HG02885 (cell line): ENCODE measurements around the gene OSBPL9.
"Not testable (repeated sequence)": the region's sequence is repeated elsewhere in the genome, so short reads cannot be mapped to it uniquely, and the experiment has no call there.

Source experiments
- ATAC-seq: cut with Tn5 transposase; IDR thresholded peaks from one replicate; pipeline ENCODE4 v1.9.1; 2021; ENCODE audit warnings: mild to moderate bottlenecking; ENCODE audit not compliant: unreplicated experiment, poor library complexity

Gene OSBPL9

DNA sequence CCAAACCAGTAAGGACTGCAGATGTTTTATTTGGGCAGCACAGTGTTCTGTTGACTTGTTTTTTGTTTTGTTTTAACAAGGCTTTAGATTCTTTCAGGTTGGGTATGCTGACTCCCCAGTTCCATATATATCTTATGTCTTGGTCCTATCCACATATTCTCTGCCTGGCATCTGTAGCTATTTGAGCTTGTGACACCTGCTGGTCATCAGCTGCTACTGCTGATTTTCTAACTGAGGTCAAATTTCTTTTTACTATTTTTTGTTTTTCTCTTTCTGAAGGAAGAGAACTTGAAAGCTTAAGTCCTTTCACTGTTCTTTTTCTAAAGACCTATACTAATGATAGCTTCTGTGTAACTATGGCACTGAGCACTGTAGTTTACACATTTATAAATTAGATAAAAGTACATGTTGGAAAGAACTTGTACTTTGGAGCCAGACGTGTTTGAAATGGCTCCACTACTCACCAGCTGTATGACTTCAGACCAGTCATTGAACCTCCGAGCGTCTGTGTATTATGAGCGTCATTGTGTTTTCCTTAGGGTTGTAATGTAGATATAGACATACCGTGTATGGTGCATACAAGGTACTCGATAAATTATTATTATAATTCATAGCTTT lies 152.2 kb downstream of the OSBPL9 start:
- no peak for ATAC-seq

GRCh38 chr1:51776408-51776807 lies 159.5 kb downstream of the OSBPL9 start:
- no peak for ATAC-seq

GRCh38 chr1:51780927-51781326 lies 164.0 kb downstream of the OSBPL9 start:
- ATAC-seq: no peak

DNA sequence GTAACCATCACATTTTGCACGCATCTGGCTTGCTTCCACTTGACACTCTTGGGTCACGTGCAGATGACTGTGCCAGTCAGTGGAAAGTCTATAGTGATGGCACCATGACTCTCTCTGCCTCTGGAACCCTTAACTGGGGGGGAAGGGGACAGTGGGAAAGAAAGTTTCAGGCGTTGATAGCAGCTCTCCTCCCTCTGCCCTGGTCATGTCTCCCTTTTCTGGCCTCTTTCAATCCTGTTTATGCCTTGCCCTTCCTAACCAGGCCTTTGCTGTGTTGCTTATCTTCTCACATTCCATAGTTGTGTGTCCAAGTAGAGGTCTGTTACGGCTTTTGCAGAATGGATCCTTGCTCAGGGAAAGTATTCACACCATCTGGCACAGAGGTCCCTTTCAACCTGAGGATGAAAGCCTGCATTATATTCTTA lies 168.1 kb downstream of the OSBPL9 start:
- ATAC-seq: no peak

- no peak for ATAC-seq
Observed at GRCh38 chr1:51788938-51789337, 172.0 kb downstream of the OSBPL9 start.

DNA sequence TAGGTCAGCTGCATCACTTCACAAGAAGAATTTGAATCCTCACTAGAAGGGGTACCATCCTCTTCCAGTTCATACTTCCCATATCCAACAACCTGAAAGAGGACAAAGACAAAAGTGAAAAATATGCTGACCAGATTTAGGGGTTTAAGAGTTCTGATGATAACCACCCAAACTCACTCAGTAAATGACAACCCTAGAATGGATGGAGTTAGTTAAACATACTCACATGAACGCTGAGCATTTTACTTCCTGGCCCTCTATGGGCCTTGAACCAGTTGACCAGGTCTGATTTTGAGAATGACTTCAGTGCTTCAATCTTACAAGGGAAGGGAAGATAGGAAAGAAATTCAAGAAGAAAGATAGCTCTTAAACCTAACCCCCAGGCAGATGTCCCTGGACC lies 172.4 kb downstream of the OSBPL9 start:
- ATAC-seq: no peak

- ATAC-seq: no peak
Observed at GRCh38 chr1:51790385-51790784, 173.5 kb downstream of the OSBPL9 start.

- no peak for ATAC-seq
Observed at GRCh38 chr1:51791888-51792287, 175.0 kb downstream of the OSBPL9 start.

- ATAC-seq: no peak
Observed at GRCh38 chr1:51792864-51793263, 176.0 kb downstream of the OSBPL9 start.

DNA sequence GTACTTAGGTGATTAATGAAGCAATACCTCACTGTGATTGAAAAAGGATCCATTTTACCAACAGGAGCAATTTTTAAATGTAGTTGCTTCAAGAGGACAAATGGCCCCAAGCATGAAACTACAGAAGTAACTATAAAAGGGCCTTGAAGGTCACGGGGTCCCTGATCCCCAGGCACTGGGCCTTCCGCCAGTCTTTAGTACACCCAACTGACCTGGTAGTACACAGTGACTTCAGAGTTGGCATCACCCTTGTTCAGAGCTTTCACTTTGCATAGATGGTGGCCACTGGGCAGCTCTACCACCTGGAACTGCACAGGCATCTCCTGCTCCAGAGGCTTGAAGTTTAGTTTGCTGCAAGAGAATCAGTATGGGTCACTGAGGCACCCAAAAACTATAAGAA lies 177.4 kb downstream of the OSBPL9 start:
- no peak for ATAC-seq

DNA sequence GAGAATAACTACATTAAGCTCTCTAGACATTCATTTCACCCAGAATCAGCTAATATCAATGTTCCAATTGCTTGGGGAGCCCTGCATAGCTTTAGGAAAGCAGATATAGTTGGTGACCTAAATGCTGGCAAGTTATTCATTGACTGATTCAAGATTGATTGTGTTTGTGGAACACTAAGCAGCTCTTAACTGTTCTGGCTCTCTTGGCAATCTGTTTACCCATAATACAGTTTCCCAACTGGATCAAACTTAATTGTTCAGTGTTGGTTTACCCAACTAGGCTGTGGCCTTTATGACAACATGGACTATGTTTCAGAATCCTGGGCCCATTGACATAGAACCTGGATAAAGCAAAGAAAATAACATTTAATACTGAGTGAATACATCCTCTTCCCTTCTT lies 178.0 kb downstream of the OSBPL9 start:
- ATAC-seq: no peak

- ATAC-seq: no peak
Observed at GRCh38 chr1:51799372-51799771, 182.5 kb downstream of the OSBPL9 start.

DNA sequence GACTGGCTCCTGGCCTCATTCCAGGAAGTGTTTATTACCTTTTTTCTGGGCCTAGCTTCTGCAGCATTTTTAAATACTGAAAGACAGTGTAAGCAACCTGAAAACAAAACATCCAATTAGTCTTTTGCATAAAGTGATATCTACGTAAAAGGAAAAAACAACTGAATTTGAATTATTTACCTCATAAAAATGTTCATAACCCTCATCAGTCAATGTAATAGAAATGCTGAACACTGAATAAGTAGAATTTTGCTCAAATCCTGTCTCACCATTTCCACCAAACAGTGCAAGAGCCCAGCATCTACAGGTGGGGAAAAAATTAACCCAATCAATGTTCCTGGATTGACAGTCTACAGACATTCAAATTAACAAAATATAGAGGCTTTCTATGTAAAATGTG lies 197.6 kb downstream of the OSBPL9 start:
- ATAC-seq: no peak

- no peak for ATAC-seq
Observed at GRCh38 chr1:51818487-51818886, 201.6 kb downstream of the OSBPL9 start.

DNA sequence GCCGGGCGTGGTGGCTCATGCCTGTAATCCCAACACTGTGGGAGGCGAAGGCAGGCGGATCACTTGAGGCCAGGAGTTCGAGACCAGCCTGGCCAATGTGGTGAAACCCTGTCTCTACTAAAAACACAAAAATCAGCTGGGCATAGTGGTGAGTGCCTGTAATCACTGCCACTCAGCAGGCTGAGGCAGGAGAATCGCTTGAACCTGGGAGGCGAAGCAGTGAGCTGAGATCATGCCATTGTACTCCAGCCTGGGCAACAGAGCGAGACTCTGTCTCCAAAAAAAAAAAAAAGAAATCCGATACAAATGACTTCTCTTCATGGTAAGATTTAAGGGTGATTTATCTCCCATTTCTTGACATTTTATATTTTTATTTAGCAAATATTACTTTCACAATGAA lies 202.1 kb downstream of the OSBPL9 start:
- not testable (repeated sequence) for ATAC-seq

DNA sequence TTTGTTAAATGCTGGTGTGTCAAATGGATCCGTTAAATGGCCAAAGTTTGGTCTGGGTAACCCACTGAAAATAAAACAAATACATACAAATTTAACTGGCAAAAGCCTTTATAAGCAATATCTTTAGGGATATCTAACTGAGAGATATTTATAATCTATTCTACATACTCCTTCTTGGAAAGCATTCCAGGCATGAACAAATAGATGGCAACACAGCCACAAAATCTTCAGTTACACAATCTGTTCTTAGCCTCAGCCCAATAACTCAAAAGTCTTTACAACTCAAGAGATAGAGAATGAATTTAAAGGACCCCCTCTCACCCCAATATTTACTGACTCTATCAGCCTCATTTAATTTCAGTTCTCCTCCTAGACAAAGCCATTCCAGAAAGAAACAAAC lies 202.9 kb downstream of the OSBPL9 start:
- no peak for ATAC-seq

GRCh38 chr1:51829058-51829457 lies 212.2 kb downstream of the OSBPL9 start:
- ATAC-seq: no peak

DNA sequence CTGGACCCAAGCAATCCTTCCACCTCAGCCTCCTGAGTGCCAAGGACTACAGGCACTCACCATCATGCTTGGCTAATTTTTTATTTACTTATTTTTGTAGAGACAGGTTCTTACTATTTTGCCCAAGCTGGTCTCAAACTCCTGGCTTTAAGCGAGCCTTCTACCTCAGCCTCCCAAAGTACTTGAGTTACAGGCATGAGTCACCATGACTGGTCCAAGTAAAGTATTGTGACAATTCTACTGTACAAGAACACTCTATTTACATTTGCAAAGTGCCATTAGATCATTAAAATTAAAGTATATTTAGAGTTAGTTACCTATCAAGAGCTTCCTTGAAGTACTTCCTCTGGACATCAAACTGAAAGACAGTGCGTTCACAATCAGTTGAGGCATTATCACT lies 216.8 kb downstream of the OSBPL9 start:
- no peak for ATAC-seq

- no peak for ATAC-seq
Observed at GRCh38 chr1:51837243-51837642, 220.4 kb downstream of the OSBPL9 start.
